OCI-LY1 (cell line): ENCODE measurements around the gene SYCP3.

Experiments used
- H2AFZ ChIP-seq: fragments of 200-600 bp; sonication (generic), shearing (Covaris generic); 2 replicates; pipeline ENCODE4 v1.6.0; 2014; ENCODE audit warnings: antibody characterized with exemption, mild to moderate bottlenecking, low read length
- H3F3A ChIP-seq: fragments of 200-600 bp; sonication (generic), shearing (Covaris generic); 2 replicates; pipeline ENCODE4 v1.6.0; 2014; ENCODE audit warnings: mild to moderate bottlenecking, antibody characterized with exemption, low read length, moderate library complexity; ENCODE audit not compliant: insufficient read depth
- H3K27ac ChIP-seq: fragments of 200-600 bp; sonication (generic); 2 replicates; pipeline ENCODE4 v1.5.1; 2014; ENCODE audit warnings: low read length, mixed run types, mild to moderate bottlenecking, low read depth; ENCODE audit not compliant: poor library complexity, severe bottlenecking
- H3K27me3 ChIP-seq: fragments of 200-600 bp; sonication (generic); 2 replicates; pipeline ENCODE4 v1.6.0; 2014; ENCODE audit warnings: antibody characterized with exemption, mild to moderate bottlenecking, low read length, moderate library complexity; ENCODE audit not compliant: insufficient read depth
- H3K36me3 ChIP-seq: fragments of 200-600 bp; sonication (generic); 2 replicates; pipeline ENCODE4 v1.6.1; 2014; ENCODE audit warnings: mild to moderate bottlenecking, antibody characterized with exemption, low read length, moderate library complexity, mixed read lengths; ENCODE audit not compliant: insufficient read depth
- H3K4me1 ChIP-seq: fragments of 200-600 bp; sonication (generic); 2 replicates; pipeline ENCODE4 v1.5.1; 2014; ENCODE audit warnings: mild to moderate bottlenecking, low read length, moderate library complexity; ENCODE audit not compliant: insufficient read depth, severe bottlenecking
- H3K4me2 ChIP-seq: fragments of 200-600 bp; sonication (generic), shearing (Covaris generic); 2 replicates; pipeline ENCODE4 v1.6.1; 2014; ENCODE audit warnings: low read length
- H3K4me3 ChIP-seq: fragments of 200-600 bp; sonication (generic); 2 replicates; pipeline ENCODE4 v1.5.1; 2014; ENCODE audit warnings: low read length, low read depth, mild to moderate bottlenecking, mixed read lengths; ENCODE audit not compliant: poor library complexity, severe bottlenecking
- H3K79me2 ChIP-seq: fragments of 200-600 bp; shearing (Covaris generic); 2 replicates; pipeline ENCODE4 v1.6.1; 2016; ENCODE audit warnings: mixed run types, low read length, mixed read lengths; ENCODE audit not compliant: insufficient read depth
- H3K9ac ChIP-seq: fragments of 200-600 bp; sonication (generic), shearing (Covaris generic); 2 replicates; pipeline ENCODE4 v1.6.1; 2014; ENCODE audit warnings: mild to moderate bottlenecking, low read length, mixed read lengths
- H3K9me2 ChIP-seq: fragments of 200-600 bp; sonication (generic), shearing (Covaris generic); 2 replicates; pipeline ENCODE4 v1.6.1; 2014; ENCODE audit warnings: low read depth, mild to moderate bottlenecking, low read length, mixed read lengths
- H3K9me3 ChIP-seq: fragments of 200-600 bp; shearing (Covaris generic); 2 replicates; pipeline ENCODE4 v1.6.1; 2014; ENCODE audit warnings: low read length, mixed read lengths
- H4K20me1 ChIP-seq: fragments of 200-600 bp; sonication (generic), shearing (Covaris generic); 2 replicates; pipeline ENCODE4 v1.6.0; 2016; ENCODE audit warnings: mild to moderate bottlenecking, low read length; ENCODE audit not compliant: insufficient read depth
- CTCF ChIP-seq: fragments of 200-600 bp; sonication (generic), shearing (Covaris generic); IDR thresholded peaks from 2 replicates; pipeline ENCODE4 v1.5.1; 2017; ENCODE audit warnings: mild to moderate bottlenecking, antibody characterized with exemption, low read length, moderate library complexity, mixed read lengths
- EZH2 ChIP-seq: fragments of 200-600 bp; sonication (generic), shearing (Covaris generic); IDR thresholded peaks from 2 replicates; pipeline ENCODE4 v1.8.0; 2017; ENCODE audit warnings: borderline replicate concordance, mixed run types, mild to moderate bottlenecking, antibody characterized with exemption, low read length, moderate library complexity, mixed read lengths

SYCP3 gene

GRCh38 chr12:101779200-101779599 is 39.9 kb upstream of the SYCP3 start:
- Histone ChIP-seq H3K9me3 (no peaks in the 10 kb centered on the region), H3K9me2 (no peaks in the 10 kb centered on the region), H3K9ac (no peak overlapping the region), H3K4me2 (no peak overlapping the region), H3K36me3 (peaks cover 25% of the 10 kb centered on the region; the same call in 1 of the 2 replicates), H3K4me1 (peaks cover 16% of the 10 kb centered on the region), H4K20me1 (no peaks in the 10 kb centered on the region), H3K27me3 (no peaks in the 10 kb centered on the region), H3F3A (no peaks in the 10 kb centered on the region), H3K27ac (no peak overlapping the region), H3K4me3 (no peak overlapping the region), H3K79me2 (no peaks in the 10 kb centered on the region), H2AFZ (no peak overlapping the region)
- TF ChIP-seq CTCF (no peak), EZH2 (no peak)

- Histone ChIP-seq H3K27ac (no peak overlapping the region), H3K4me1 (peaks cover 16% of the 10 kb centered on the region), H3K36me3 (peaks cover 25% of the 10 kb centered on the region; the same call in 1 of the 2 replicates), H4K20me1 (no peaks in the 10 kb centered on the region), H3K4me2 (no peak overlapping the region), H3F3A (no peaks in the 10 kb centered on the region), H3K4me3 (no peak overlapping the region), H2AFZ (no peak overlapping the region), H3K9me2 (no peaks in the 10 kb centered on the region), H3K9ac (no peak overlapping the region), H3K9me3 (no peaks in the 10 kb centered on the region), H3K79me2 (no peaks in the 10 kb centered on the region), H3K27me3 (no peaks in the 10 kb centered on the region)
- TF ChIP-seq CTCF (no peak), EZH2 (no peak)
These were observed 38.7 kb upstream of the SYCP3 start for GRCh38 chr12:101777978-101778377.

- Histone ChIP-seq H3K4me1 (peaks cover 19% of the 10 kb centered on the region), H3K27me3 (no peaks in the 10 kb centered on the region), H3K4me3 (no peak overlapping the region), H3K9me2 (no peaks in the 10 kb centered on the region), H3K9ac (no peak overlapping the region), H3F3A (no peaks in the 10 kb centered on the region), H3K36me3 (peaks cover 25% of the 10 kb centered on the region; the same call in 1 of the 2 replicates), H2AFZ (no peak overlapping the region), H3K9me3 (no peaks in the 10 kb centered on the region), H3K27ac (no peak overlapping the region), H3K79me2 (no peaks in the 10 kb centered on the region), H4K20me1 (no peaks in the 10 kb centered on the region), H3K4me2 (no peak overlapping the region)
- no peak for TF ChIP-seq EZH2
These were observed 38.2 kb upstream of the SYCP3 start for GRCh38 chr12:101777485-101777884.

- no peaks in the 10 kb centered on the region for H3K27me3 ChIP-seq
- H3F3A ChIP-seq, result no peaks in the 10 kb centered on the region
- H3K4me1 ChIP-seq, result peaks cover 26% of the 10 kb centered on the region
- no peaks in the 10 kb centered on the region for H3K79me2 ChIP-seq
- no peak overlapping the region for H3K9ac ChIP-seq
- TF ChIP-seq CTCF, result no peak
- no peak for TF ChIP-seq EZH2
- no peaks in the 10 kb centered on the region for H3K9me2 ChIP-seq
- no peak overlapping the region for H3K4me2 ChIP-seq
- H3K36me3 ChIP-seq, result peaks cover 28% of the 10 kb centered on the region; the same call in 1 of the 2 replicates
- no peak overlapping the region for H2AFZ ChIP-seq
- no peaks in the 10 kb centered on the region for H3K9me3 ChIP-seq
- H4K20me1 ChIP-seq, result no peaks in the 10 kb centered on the region
- H3K4me3 ChIP-seq, result no peak overlapping the region
- H3K27ac ChIP-seq, result no peak overlapping the region
These were observed 36.6 kb upstream of the SYCP3 start for GRCh38 chr12:101775816-101776215.
